IPS-11a (cell line): ENCODE results near the gene UVRAG.

Experiments used
- H3K4me3 ChIP-seq: one replicate; pipeline ENCODE4 v1.5.1; 2013; ENCODE audit warnings: low read depth, low read length, control low read depth

UVRAG gene

DNA sequence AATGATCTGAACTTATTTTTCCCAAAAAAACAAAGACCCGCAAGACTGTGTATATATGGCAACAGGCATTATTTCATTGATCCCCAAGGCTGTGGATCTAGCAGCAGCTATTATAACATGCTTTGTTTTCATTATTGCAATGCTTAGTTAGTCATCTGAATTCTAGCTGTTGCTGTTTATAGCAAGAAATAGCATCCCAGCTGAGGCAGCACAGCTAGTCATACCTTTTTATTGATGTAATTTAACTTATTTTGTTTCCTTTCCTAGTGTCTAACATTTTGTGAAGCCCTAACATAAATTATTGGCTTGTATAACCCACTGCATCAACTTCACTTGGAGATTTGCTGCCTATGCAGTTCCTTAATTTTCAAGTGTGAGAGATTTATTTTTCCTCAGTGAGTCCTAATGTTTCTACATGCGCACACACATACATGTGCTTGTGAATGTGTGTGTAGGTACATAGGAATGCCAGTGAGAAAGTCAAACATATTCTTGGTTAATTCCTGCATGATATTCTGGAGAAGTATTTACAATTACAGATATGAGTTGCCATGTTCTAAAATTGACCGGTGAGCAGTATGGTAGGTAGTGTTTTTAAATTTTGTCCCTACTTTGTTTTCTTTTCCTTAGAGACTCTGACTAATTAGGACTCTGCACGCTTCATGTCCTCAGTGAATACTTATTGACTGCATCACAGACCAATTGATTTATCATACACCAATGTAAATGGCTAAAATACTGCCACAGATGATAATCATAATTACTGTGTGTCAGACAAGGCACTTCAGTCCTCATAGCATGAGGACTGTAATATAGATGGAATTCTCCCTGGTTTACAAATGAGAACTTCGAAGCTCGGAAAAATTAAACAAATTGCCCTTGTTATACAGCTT lies 272.0 kb downstream of the UVRAG start:
- H3K4me3 ChIP-seq, result no peak overlapping the region

DNA sequence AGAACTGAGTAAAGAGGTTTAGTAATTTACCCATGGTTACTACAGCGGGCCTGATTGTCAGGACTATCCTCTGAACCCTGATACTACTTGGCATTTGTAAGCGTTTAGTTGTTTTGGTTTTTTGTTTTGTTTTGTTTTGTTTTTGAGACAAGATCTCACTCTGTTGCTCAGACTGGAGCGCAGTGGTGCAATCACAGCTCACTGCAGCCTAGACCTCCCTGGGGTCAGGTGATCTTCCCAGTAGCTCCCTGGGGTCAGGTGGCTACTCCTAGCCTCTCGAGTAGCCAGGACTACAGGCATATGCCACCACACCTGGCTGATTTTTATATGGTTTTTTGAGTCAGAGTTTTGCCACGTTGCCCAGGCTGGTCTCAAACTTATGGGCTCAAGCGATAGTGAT lies 272.7 kb downstream of the UVRAG start:
- no peak overlapping the region for H3K4me3 ChIP-seq

DNA sequence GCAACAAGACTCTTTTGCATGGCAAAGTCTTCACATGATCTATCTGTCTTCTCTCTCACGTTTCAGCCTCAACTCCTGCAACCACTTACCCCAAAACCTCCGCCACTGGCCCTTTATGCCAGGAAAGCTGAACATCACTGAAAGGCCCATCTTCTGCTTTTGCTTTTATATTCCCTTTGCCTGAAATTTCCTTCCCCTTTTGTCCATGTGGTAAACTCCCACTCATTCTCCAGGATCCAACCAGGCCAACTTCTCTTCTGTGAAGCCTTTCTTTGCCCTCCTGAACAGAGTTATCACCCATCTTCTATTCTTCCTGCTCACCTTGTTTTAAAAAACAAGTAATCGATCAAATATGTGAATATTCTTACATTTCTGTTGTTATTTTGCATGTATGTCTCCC lies 273.5 kb downstream of the UVRAG start:
- no peak overlapping the region for H3K4me3 ChIP-seq

DNA sequence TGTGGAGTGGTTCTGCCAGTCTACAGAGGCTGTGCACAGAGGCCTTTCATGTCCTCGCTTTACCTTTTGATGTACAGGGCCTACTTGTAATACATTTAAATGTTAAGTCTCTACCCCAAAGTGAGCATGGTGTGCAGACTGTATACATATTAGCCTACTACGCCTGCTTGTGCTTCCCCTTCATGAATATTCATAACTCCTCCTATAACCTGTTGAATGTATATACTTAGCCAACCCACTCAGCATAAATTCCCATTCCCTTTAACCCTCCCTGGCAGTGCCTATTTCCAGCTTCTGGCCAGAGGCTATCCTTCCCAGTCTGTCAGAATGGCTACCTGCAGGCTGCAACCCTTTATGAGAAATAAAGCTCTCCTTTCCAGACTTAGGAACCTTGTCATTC lies 275.2 kb downstream of the UVRAG start:
- no peak overlapping the region for H3K4me3 ChIP-seq

DNA sequence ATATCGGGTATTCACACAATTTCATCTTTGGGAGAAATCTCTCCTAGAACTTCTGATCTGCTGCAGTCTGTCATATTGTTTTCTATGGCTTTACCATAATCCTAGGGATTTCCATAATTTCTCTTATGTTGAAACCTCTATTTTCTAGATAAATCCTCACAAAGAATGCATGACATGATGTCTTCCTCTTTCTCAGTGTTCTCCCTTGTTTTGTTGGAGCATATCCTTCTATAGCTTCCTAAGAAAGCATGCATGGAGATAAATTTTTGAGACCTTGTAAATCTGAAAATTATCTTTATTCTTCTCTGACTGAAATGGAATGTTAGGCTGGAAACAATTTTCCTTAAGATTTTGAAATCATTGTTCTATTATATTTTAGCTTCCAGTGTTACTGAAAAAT lies 275.8 kb downstream of the UVRAG start:
- no peak overlapping the region for H3K4me3 ChIP-seq

DNA sequence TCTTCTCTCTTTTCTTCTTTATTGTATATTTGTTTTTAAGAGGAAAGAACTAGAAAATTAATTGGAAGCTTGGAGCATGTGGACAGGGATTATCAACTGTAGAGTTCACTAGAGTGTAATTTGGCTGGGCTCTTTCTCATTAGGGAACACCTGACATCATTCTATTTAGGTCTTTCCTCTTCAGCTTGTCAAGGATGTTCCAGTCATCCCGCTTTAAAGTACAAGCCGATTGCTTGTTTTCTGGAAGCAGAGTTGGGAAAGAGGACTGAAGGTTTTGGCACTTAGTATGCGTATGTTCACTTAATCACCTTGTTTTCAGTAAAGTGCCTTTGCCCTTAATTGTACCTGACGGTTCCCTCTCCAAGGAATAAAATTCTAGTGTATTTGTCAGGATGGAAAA lies 279.7 kb downstream of the UVRAG start:
- H3K4me3 ChIP-seq, result no peak overlapping the region

DNA sequence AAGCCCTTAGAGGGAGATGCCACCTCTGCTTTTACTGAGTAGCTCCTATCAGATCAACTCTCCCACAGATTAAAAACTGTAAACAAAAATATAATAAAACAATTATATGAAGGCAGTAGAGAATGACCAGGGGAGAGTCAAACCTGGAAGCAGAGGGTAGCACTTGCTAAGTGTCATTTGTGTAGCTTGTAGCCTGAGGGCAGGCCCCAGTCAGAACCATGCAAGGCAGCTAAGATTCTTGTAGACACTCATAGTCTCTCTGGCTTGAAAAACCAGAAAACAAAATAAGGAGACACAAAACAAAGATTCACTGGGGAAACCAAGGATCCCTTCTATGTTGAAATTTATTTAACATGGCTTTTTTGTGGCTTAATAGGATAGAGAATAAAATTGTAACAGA lies 280.9 kb downstream of the UVRAG start:
- H3K4me3 ChIP-seq, result no peak overlapping the region

DNA sequence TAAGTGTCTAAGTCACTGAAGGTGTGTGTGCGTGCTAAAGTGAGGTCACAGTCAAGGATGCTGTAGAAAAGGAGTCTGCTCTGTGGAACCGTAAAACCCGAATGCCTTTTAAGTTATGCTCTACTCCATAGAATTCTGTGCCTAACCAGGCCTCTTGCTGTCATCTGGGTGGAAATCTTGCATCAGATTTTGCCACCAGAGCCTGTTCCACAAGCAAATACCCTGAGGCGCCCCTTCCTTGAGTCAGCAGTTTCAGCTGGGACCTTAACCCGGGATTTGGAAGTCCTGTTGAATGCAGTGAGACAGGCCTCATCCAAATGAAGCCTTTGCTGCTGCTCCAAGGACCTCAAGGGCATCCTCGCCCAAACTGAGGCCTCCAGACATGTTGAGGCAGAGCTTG lies 281.5 kb downstream of the UVRAG start:
- no peak overlapping the region for H3K4me3 ChIP-seq

DNA sequence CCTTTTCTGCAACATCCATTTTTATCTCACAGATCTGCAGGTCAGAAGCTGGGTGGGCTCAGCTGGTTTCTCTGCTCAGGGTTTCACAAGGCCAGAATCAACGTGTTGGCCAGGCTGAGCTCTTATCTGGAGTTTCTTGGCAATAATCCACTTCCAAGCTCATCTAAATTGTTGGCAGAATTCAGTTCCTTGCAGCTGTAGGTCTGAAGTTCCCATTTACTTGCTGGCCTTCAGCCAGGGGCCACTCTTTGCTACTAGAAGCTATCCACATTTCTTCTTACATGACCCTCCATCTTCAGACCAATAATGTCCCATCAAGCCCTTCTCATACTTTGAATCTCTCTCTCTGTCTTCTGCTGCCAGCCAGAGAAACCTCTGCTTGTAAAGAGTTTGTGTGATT lies 287.8 kb downstream of the UVRAG start:
- no peak overlapping the region for H3K4me3 ChIP-seq

DNA sequence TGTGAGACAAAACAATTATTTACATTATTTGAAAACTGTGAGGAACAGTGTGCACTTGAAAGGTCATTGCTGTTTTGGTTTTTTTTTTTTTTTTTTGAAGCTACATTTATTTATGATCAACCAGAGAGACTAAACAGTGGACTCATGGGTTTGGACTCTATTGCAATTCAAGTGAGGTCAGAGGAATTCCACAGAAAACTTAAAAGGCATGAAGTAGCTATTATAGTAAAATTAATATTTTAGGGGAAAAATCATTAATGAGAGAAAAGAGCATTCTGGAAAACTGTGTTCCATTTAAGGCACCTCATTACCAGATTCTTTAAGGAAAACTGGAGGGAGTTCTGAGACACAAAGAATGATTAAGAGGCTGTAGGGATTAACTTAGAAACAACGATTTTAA lies 288.4 kb downstream of the UVRAG start:
- no peak overlapping the region for H3K4me3 ChIP-seq

DNA sequence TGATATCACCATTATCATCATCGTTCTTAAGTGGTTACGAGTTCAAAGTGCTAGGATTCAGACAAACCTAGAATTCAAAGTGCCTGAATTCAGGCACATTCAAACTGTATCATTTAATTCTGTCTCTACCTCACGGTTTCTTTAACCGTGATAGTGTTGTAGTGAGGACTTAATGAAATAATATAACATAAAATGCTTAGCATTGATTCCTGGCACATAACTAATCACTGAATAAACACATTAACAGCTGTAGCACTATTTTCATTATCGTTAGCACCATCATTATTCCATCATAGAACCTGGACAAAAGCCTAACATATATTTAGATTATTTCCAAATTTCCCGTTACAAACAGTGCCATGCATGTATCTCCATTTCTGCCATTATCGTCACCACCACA lies 289.3 kb downstream of the UVRAG start:
- no peak overlapping the region for H3K4me3 ChIP-seq

DNA sequence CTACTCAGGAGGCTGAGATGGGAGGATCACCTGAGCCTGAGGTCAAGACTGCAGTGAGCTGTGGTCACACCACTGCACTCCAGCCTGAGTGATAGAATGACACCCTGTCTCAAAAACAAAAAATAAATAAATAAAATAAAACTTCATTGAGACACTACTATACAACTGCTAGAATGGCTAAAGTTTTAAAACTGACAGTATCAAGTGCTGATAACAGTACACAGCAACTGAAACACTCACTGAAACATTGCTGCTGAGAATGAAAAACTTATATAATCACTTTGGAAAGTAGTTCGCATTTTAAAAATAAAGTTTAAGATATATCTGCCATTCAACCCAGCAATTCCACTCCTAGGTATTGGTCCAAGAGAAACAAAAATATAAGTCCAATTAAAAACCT lies 290.6 kb downstream of the UVRAG start:
- H3K4me3 ChIP-seq, result no peak overlapping the region

DNA sequence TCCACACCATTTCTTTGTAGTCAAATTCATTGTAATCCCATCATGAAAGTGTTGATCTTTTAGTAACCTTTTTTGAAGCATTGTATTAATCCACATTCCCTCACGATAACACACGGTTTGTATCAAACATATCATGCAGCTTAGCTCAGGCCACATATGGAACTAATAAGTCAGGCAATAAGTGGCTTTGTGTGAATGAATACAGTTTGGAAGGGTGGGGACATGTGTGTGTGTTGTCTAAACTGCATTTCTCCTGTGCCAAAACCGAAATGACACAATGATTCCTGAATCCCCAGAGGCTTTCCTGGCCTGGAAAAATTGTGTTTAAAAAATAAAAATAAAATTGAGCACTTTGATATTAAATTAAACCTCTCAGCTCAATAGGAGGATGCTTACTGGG lies 293.0 kb downstream of the UVRAG start:
- no peak overlapping the region for H3K4me3 ChIP-seq

DNA sequence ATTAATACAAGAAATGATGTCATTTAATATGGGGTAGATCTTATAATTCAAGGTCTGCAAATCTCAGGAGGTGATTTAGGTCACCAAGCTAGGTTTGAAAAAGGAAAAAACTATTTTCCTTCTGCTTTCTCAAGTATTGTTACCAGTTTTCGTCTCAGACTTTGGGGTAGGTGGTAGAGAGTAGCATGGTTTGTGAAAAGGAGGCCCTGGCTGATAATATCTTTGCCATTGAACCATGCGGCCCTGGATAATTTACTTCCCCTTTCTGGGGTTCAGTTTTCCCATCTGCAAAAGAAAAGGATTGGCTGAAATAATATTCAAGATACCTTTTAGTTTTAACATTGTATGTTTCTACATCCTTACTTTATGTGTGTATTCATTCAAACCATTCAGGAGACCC lies 299.2 kb downstream of the UVRAG start:
- no peak overlapping the region for H3K4me3 ChIP-seq

DNA sequence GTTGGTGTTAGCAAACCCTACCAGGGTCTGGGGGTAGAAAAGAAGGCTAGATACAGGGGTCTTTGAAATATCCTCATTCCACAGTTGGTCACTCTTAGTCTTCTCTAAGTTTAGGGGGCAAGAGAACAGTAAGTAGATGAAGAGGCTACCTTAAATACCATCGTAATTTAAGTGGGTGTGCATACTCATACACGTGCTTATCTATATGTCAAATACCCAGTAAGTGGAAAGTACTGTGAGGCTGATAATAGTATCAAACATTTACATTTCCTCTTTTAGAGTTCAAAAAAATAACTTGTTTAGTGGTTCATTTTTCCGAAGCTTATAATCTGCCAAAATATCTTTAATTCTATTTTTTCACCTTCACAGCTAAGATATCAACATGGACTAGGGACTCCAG lies 300.5 kb downstream of the UVRAG start:
- no peak overlapping the region for H3K4me3 ChIP-seq

DNA sequence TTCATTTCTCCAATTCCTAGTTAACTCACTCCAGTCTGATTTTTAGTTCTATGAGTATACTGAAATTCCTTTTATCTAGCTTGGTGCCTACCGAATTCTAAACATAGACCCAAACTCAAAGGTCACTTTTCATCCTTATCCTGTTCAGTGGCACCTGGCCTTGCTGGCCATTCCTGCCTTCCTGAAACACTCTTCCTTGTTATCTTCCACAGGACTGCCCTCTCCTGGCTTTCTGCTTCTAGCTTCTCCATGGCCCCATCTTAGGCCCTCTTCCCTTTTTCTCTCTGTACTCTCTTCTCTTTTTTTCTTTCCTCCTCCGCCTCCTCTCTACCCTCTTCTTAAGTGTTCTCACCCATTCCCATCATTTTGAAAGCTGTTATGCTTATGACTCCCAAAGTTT lies 304.0 kb downstream of the UVRAG start:
- H3K4me3 ChIP-seq, result no peak overlapping the region

DNA sequence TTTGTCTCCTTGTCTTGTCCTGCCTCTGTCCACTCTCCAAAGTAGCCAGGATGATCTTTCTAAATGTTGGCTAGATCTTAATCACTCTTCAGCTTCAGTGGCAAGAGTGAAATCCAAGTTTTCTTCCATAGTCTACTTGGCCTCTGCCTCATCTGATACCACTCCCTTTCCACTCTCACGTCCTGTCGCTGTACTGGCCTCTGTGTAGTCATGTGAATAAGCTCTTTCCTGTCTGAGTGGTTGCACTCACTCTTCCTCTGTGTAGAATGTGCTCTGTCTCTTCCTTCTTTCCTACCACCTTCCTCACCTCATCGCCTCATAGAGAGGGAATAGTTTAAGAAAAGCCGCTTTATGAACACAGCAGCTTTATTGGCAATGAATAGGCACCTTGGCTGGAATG lies 304.8 kb downstream of the UVRAG start:
- H3K4me3 ChIP-seq, result no peak overlapping the region

DNA sequence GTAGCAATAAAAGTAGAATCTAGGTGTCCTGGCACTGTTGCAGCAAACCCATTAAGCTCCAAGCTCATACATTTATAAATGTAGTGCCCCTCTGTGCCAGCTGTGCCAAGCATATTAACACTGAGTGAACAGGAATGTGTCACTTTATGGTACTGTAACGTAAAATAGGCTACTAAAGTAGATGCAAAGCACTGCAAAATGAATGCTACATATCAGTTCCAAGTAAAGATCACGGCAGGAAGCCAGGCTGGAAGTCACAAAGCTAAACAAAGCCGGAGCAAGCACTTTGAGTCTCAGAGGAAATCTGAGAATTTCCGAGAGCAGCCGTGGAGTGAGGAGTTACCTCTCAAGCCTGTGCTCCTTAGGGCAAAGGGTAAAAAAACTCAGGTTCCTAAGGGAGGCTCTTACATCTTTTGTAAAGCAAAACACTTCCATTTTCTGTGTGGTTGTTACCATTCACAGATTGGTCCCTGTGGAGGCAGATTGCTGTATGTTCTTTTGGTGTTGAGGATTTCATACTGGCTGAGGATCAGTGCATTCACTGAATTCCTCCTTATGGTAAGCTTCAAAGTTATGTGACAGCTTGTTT lies 305.6 kb downstream of the UVRAG start:
- H3K4me3 ChIP-seq, result no peak overlapping the region

DNA sequence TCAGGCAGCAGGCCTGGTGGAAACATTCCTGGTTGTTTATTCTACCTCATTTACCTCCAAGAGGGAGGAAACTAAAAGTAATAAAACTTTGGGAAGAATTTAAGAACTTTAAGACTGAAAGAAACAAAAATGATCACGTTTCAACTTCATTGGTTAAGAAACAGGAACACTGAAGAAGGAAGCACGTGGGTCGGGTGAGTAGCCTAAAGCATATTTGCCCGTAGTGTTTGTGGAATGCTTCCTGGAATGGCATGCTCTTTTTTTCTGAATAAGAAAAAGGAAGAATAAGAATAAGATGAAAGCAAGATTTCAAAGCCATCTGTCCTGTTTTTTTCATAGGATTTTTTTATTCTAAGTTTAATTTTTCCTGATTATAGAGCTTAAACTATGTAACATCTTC lies 308.2 kb downstream of the UVRAG start:
- H3K4me3 ChIP-seq, result no peak overlapping the region

DNA sequence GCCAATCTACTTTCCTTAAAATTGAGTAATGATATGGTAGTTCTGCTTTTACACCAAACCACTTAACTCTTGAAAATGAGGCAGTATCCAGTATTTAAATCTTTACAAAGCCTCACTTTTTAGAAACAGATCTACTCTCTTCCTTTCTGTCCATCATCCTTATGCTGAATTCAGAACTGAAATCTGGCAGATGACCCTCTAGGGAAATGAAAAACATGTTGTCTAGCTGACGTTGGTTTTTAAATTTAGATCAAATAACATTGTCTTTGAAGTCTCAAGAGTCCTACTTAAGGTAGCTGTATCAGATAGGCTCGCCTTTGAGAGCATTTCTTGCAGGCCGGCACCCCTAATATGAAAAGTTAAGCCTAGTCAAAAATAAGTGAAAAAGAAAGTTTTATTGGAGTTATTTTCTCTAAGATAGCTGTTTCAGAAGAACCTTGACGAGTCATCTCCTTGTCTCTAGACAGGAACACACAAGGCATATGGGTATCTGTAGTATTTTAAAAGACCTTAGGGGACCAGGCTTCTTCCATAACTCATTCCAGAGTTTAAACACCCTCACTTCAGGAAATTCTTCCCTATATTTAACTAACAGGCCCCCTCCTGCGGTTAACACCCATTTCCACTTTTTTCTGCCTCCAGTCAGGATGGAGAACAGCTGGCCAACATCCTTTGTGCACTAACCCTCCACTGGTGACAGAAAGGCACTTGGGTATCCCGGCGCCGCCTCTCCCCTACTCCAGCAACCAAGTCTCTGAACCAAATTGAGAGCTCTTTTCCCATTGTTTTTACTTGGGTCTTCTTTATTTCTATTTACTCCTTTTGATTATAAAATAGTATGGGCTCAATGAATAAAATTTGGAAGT lies 310.1 kb downstream of the UVRAG start:
- no peak overlapping the region for H3K4me3 ChIP-seq

DNA sequence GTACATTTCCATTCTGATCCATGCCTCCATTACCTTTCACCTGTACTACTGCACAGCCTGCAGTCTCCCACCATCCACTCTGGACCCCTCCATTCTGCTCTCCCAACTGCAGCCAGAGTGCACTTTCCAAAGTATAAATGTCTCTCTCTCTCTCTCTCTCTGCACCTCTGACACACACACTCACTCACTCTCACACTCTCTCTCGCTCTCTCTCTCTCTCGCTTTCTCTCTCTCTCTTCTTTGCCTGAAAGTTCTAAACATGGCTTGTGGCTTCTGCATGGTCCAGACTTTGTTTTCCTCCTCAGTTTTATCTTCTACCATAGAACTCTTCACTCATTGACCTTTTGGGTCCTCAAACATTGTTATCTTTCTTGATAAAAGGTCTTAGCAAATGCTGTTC lies 314.7 kb downstream of the UVRAG start:
- no peak overlapping the region for H3K4me3 ChIP-seq

DNA sequence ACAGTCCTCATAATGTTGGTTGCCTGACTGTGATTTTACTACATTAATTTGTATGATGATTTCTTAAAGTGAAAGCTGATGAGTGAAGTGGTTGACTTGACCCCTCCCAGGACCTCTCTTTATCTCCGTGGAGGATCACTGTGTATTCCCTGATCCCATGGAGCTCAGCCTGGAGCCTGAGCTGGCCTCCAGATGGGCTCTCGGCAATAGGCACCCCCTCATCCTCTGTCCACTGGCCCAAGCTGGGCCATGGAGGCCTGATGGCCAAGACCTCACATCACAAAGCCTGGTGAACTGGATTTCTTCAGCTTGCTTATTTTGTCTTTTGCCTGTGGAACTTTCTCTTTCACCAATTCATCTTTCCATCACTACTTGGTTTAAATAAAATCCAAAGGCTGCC lies 316.1 kb downstream of the UVRAG start:
- no peak overlapping the region for H3K4me3 ChIP-seq
